ENCODE results near the gene LYPD6B. TPM values are rescaled to one million over a fixed set of nuclear protein-coding genes. Genes with fewer than 3 reads are reported as not detected.

Gene LYPD6B
- total RNA-seq, 2 donors from 2014 or later: 9.3 to 9.9 TPM

GRCh38 chr2:149058936-149059335 is 20.4 kb downstream of the LYPD6B start:
- TF ChIP-seq POLR2A (IDR thresholded peaks at IDR 0.05) (no peak), CTCF (IDR thresholded peaks at IDR 0.05) (no peak)
- no peaks in the 10 kb centered on the region for H3K36me3 ChIP-seq (replicated peaks in 1 of 2; ENCODE audit: insufficient read depth in 1 of 2, low read depth in 2 of 2)
- H3K27ac ChIP-seq: no peak overlapping the region
- no peak for DNase-seq
- WGBS, 2 donors: 90 to 93% methylated on average over 5 of the region's 5 CpGs
- H3K4me3 ChIP-seq: no peak overlapping the region
- intact Hi-C loops (cut with DNase I): no loop called here
- peaks cover under 1% of the 10 kb centered on the region for H3K4me1 ChIP-seq
- ATAC-seq: no peak
- no peaks in the 10 kb centered on the region for H3K9me3 ChIP-seq
- H3K27me3 ChIP-seq: no peaks in the 10 kb centered on the region

GRCh38 chr2:149059822-149060221 is 21.3 kb downstream of the LYPD6B start:
- no peak for TF ChIP-seq POLR2A (IDR thresholded peaks at IDR 0.05)
- no peak for TF ChIP-seq CTCF (IDR thresholded peaks at IDR 0.05)
- 90 to 94% methylated on average over 1 of the region's 1 CpG for WGBS, 2 donors
- Histone ChIP-seq H3K36me3 (replicated peaks in 1 of 2; ENCODE audit: insufficient read depth in 1 of 2, low read depth in 2 of 2) (no peaks in the 10 kb centered on the region), H3K4me1 (peaks cover 10% of the 10 kb centered on the region), H3K4me3 (no peak overlapping the region), H3K9me3 (no peaks in the 10 kb centered on the region), H3K27ac (no peak overlapping the region), H3K27me3 (no peaks in the 10 kb centered on the region)
- DNase-seq (no peak), ATAC-seq (no peak)
- intact Hi-C loops (cut with DNase I): no loop called here

- H3K36me3 ChIP-seq (replicated peaks in 1 of 2; ENCODE audit: insufficient read depth in 1 of 2, low read depth in 2 of 2): no peaks in the 10 kb centered on the region
- TF ChIP-seq POLR2A (IDR thresholded peaks at IDR 0.05) (no peak), CTCF (IDR thresholded peaks at IDR 0.05) (no peak)
- peaks cover 19% of the 10 kb centered on the region for H3K4me1 ChIP-seq
- 83 to 95% methylated on average over 2 of the region's 2 CpGs for WGBS, 2 donors
- H3K4me3 ChIP-seq: no peak overlapping the region
- intact Hi-C loops (cut with DNase I): no loop called here
- no peak overlapping the region for H3K27ac ChIP-seq
- H3K9me3 ChIP-seq: no peaks in the 10 kb centered on the region
- H3K27me3 ChIP-seq: no peaks in the 10 kb centered on the region
- no peak for DNase-seq
- ATAC-seq: no peak
Measured at GRCh38 chr2:149061133-149061745, 22.7 kb downstream of the LYPD6B start.

- ATAC-seq (no peak), DNase-seq (no peak)
- Histone ChIP-seq H3K27me3 (no peaks in the 10 kb centered on the region), H3K9me3 (no peaks in the 10 kb centered on the region), H3K27ac (no peak overlapping the region), H3K4me1 (peaks cover 19% of the 10 kb centered on the region), H3K4me3 (no peak overlapping the region), H3K36me3 (replicated peaks in 1 of 2; ENCODE audit: insufficient read depth in 1 of 2, low read depth in 2 of 2) (no peaks in the 10 kb centered on the region)
- WGBS, 2 donors: 67 to 75% methylated on average over 3 of the region's 3 CpGs
- intact Hi-C loops (cut with DNase I): no loop called here
- TF ChIP-seq POLR2A (IDR thresholded peaks at IDR 0.05) (no peak), CTCF (IDR thresholded peaks at IDR 0.05) (no peak)
Measured at GRCh38 chr2:149062531-149062930, 24.0 kb downstream of the LYPD6B start.

GRCh38 chr2:149063177-149063576 is 24.7 kb downstream of the LYPD6B start:
- Histone ChIP-seq H3K9me3 (no peaks in the 10 kb centered on the region), H3K36me3 (replicated peaks in 1 of 2; ENCODE audit: insufficient read depth in 1 of 2, low read depth in 2 of 2) (no peaks in the 10 kb centered on the region), H3K4me1 (peaks cover 19% of the 10 kb centered on the region), H3K4me3 (no peak overlapping the region), H3K27me3 (no peaks in the 10 kb centered on the region), H3K27ac (no peak overlapping the region)
- TF ChIP-seq POLR2A (IDR thresholded peaks at IDR 0.05) (no peak), CTCF (IDR thresholded peaks at IDR 0.05) (no peak)
- WGBS, 2 donors: 92 to 93% methylated on average over 4 of the region's 4 CpGs
- no peak for ATAC-seq
- intact Hi-C loops (cut with DNase I): no loop called here
- DNase-seq: no peak

Data from body of pancreas (tissue), 4 donors.